Erythroblast (primary cell): ENCODE results near the gene NHS.

ENCODE experiments used
- GATA1 ChIP-seq: IDR thresholded peaks from 2 replicates; pipeline ENCODE4 v1.6.1; 2011; ENCODE audit warnings: low read depth, mild to moderate bottlenecking, control low read depth, low read length, moderate library complexity
- POLR2A ChIP-seq: IDR thresholded peaks from 2 replicates; pipeline ENCODE4 v1.6.1; 2011; ENCODE audit warnings: mild to moderate bottlenecking, low read length

DNA sequence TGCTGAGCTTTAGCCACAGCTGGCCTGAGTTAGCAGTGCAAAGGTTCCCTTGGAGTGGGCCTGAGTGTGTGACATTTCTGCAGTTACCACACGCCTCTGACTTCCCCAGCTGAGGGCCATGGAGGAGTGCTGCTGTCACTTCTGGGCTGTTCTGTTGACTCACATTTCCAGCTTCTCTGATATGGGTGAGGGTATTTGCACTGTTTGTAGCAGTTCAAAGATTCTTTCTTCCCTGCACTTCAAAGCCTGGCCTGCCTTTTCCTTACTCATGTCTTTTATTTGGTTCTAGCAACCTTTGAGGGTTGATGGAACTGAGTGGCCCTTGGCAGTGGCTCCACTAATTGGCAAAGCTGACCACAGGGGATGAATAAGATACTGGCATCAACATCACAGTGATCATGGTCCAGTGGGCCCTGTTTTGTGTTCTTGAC, 335.9 kb downstream of the NHS start:
- TF ChIP-seq POLR2A, result no peak
- no peak for TF ChIP-seq GATA1
